Left hindlimb (tissue), 1 donor: ENCODE results near the gene P4HA2.

ENCODE experiments used
- DNase-seq: peaks from one replicate; pipeline ENCODE4 v3.0.0-alpha.2; 2018

Gene P4HA2

DNA sequence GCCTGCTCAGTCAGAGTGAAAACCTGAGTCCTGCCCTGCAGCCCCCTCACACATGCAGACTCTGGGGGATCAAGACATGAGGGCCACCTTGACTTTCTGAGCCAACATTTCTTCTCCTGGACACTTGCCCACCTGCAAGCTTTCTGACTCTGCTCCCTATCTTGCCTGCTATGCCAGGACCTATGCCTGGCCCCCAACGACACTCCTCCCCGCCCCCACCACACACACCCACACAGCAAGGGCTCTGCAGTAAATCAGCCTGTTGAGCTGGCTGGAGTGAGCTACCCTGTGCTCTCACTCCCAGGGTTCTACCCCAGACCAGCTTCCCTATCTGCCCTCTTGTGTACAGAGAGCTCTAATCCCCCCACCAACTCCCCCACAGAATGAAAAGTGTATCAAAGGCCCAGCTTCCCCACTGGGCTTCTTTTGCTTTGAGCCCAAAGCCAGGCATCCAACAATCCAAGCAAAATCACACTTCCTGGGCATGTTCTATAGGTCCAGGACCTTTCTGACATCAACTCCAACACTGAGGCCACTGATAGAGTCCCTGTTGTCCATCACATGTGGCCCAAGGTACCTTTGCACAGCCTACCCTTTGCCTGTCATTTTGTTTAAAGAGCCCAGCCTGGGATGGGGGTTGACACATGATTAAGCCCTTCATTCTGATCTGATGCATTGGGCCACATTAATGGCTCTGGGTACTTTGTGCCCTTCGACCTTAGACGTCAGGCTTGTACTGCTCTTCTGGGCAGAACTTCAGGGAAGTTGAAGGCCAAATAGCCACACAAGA lies 37.1 kb upstream of the P4HA2 start:
- DNase-seq = no peak

DNA sequence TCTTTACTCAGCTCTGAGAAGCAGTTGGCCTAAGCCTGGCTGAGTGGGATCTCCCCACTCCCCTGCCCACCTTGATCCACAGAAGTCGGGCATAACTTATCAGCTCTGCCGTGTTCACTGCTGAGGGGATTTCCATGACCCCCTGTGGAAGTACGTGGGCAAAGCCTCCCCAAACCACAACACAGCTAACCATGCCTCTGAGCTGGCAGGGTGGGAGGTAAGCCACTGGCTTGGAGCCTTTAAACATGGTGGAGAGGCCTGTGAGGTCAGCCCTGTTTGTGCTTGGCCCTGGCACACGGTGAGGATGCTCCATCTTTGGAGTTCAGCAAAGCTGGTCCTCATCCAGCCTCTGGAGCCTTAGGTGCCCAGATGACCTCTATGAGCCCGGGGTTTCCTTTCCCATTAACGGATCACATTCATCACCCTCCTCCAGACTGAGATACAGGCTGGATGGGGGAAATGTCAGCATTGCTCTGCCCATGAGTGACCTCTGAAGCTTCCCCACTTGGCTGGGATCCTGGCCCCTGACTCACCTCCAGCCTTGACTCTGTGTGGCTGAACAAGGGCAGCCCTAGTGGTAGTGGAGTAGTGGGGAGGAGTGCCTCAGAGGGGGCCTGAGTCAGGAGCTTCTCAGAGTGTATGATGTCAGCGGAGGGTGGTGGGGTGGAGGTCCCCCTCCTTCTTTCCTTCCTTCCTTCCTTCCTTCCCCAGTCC lies 36.1 kb upstream of the P4HA2 start:
- no peak for DNase-seq

GRCh38 chr5:132262882-132263547 lies 35.4 kb upstream of the P4HA2 start:
- no peak for DNase-seq

DNA sequence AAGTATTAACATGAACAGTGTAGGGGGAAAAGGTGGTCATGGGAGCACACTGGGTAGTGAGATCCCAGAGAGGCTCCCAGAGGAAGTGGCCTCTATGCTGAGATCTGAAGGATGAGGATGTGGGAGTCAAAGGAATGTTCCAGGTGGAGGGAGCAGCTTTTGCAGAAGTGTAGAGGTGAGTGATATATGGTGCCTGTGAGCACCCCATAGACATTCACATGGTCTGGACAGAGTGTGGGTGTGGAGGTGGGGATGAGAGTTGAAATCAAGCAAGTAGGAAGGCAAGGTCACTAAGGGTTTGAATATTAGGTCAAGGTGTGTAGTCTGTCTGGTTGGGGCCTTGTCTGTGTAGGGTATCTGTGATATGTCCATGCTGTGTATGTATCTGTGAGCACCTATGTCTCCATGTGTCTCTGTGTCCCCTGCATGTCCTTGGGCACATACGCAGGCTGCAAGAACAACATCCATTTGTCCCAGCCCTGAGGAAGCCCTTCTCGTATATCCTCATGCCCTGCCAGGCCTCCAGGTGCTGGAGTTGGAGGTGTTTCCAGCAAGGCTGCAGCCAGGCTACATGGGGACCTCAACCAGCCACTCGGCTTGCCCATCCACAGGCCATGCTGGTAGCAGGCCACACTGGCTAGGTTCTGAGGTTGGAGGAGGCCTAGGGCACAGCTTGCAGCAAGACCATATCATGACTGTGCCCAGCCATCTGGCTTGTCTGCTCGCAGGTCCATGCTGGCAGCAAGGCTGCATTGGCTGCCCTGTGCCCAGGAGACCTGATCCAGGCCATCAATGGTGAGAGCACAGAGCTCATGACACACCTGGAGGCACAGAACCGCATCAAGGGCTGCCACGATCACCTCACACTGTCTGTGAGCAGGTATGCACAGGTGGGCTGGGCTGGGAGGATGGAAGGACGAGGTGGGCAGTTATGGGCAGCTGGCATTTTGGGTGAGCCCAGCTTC lies 34.5 kb upstream of the P4HA2 start:
- DNase-seq = no peak

DNA sequence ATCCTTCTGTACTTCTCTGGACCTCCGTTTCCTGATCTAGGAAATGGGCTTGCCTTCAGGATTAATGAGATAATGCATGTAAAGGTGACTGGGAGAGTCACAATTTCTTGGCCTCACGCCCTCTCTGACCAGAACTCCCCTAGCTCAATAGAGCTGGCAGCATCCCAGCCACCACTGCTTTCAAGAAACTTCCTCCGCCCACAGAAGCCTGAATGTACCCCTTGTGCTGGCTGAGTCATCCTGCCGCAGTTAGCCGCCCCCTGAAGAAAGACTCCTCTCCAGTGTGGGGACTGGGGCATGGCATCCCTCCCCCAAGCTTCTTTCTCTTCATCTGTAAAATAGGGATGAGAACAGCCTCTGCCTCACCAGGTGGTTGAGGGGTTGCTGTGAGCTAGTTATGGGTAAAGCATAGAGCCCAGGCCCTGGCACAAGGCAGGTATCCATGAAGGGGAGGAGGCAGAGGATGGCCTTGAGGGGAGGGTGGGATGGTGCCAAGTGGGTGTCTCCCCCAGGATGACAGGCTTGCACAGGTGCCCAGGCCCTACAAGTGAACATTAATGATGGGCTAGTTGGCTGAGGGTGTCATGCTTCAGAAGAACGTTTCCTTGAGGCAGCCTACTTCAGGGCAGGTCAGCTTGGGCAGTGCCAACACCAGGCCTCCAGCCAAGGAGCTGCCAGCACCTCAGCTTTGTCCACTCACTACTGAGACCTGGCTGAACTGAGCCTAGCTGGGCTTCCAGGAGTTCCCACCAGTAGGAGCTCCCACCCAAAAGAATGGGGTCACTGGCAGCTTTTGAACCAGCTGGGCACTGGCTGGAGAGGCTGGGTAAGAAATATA lies 33.3 kb upstream of the P4HA2 start:
- DNase-seq = no peak

GRCh38 chr5:132260051-132260450 lies 32.4 kb upstream of the P4HA2 start:
- DNase-seq = no peak

DNA sequence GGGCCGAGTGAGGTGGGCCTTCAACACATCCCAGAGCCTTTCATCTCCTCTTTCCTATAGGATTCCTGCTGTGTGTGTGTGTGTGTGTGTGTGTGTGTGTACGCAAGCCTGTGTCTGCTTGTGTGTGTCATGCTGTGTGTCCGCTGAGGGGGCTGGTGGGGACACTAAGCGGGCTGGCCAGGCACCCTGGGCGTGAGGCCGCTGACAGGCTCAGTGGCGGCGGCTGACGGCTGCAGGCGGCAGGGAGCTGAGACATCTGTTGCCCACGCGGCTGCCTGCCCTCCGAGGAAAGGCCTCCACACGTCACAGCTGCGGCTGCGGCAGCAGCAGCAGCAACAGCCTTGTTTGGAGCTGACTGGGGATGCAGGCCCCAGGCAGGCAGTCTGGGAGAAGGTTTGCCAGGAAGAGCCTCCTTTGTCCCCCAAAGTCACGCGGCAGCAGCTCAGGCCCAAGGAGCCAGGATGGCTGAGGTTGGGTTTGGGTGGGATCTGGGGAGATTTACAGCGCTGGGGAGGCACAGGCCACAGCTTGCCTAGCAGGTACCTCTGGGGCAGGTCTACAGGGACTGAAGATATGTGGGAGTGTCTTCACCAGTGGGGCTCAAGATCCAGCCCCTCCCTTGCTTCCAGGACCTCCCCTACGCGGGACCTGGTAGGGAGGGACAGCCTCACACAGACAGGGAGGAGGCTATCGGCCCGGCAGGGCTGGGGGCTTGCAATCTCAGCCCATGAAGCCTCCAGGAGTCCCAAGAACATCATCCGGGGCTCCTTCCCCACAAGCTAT lies 31.6 kb upstream of the P4HA2 start:
- peak; percentile 82 for DNase-seq

- DNase-seq = peak; percentile 65
Observed at GRCh38 chr5:132258102-132259068, 30.7 kb upstream of the P4HA2 start.

DNA sequence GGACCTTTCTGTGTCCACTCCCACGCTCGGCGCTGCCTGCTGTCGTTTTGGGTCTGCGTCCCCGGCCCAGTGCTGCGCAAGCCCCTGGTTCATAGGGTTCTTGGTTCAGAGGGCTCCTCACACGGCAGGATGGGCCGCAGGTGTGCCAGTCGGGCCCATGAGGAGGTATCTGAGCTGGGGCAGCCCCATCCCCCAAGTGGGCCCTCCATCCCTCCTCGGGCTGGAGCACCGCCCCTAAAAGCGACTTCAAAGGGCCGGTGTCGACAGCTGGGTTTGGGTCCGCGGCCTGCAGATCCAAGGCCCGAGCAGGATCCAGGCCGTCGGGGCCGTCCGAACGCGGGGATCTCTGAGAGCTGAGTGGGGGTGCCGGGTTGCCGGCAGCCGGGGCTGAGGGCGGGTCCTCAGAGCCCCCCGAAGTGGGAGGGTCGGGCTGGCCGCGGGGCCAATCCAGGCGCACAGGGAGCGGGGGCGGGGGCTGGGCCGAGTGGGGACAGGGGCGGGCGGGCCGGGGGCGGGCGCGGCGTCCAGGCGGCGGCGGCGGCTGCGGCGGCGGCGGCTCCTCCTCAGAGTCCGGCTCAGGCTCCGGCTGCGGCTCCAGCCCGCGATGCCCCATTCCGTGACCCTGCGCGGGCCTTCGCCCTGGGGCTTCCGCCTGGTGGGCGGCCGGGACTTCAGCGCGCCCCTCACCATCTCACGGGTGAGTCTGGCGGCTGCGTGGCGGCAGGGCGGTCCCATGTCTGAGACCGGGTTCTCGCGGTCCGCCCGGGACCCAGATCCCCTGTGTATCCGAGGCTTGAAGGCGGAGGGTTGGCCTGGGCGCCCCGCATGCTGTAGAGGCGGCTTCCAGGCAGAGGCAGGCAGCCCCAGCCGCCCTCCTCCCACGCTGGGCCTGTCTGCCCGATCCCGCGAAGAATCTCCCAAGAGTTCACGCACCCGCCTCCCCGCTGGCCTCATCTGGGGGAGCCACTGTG lies 29.8 kb upstream of the P4HA2 start, which contains the start of gene PDLIM4:
Gene PDLIM4, plus strand, starts transcription at position 566 of the 971 bp plus-strand sequence. Its CDS starts 39 bp downstream, at position 605.
- peak; percentile 88 for DNase-seq

DNA sequence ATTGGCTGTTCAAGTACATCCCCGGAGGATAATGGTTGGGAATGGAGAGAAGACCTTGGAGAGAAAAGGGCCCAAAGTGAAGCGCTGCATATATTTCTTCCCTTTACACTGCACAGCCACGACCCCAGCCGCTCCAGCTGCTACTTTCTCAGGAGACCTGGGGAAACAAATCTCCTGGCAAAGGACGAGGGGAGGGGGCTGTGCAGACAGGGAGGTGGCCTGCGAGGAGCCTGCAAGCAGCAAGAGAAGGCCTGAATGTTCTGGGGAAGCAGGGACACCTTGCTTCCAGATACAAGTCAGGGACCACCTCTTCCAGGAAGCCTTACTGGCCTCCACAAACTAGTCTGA lies 29.1 kb upstream of the P4HA2 start:
- no peak for DNase-seq

DNA sequence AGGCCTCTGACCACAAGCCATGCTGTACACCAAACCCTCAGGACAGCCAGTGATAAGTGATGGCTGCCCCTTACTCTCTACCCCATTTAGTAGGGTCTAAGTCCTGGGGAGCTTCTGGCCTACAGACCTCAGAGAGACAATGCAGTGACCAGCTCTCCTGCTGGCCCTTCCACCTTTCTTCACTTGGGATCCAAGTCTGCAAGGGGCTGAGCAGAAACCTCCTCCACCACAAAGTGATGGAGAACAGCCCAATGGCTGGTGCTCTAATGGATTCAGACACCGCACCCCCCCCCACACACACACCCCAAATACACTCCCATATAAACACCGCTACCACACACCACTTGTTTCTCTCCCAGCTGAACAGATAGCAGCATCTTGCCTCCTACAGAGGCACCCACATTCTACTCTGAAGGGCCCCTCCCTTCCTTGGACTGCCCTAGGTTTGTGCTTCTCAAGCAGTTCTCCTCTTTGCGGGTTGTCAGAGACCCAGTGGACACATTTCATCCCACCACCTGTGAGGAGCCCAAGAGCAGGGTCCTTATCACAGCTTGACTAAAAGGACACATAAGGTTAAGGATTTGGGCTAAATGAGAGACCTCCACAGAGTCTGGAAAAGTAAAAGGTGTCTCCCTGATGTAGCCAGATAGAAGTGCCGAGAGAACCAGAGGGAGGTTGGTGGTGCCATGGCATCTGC lies 28.6 kb upstream of the P4HA2 start:
- no peak for DNase-seq

GRCh38 chr5:132254321-132254977 lies 26.8 kb upstream of the P4HA2 start:
- no peak for DNase-seq

- DNase-seq = no peak
Observed at GRCh38 chr5:132253452-132254320, 26.0 kb upstream of the P4HA2 start.

DNA sequence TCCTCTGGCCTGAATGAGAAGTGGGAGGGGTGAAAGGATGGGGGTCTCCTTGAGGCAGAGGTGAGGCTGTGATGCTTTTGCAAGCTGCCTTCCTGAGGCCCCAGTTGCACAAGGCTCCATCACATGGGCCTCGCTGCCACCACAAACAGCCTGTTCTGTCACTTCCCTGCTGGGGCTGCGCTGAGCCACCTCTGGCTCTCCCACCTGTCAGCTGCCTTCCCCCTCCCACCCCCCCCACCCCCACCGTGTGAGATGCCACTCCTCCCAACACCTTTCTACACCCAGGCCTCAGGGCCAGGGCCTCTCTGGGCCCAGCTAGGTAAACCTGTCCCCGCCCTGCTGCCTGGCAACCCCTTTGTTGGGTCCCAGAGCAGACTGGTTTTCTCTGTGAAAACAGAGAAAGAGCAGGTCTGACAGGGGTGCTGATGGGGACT lies 25.4 kb upstream of the P4HA2 start:
- DNase-seq = no peak

GRCh38 chr5:132251220-132251725 lies 23.6 kb upstream of the P4HA2 start:
- DNase-seq = no peak

DNA sequence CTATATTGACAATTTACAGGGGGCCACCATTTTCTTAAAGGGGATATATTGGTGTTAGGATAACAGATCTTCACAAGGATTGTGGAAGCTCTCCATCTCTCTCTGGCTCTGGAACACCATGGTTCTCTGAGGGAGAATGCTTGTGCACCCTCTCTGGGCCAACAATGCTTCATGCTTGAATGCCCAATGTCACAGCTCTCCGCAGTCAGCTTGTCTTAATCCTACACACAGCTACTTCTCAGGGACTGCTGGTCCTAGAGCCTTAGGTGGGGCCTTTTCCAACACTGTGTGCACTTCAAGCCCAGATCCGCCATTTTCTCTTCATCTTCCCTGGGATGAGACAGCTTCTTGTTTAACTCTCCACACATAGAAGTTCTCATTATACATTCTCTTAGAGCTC lies 22.9 kb upstream of the P4HA2 start:
- DNase-seq = no peak
